ENCODE results near the gene MYF6. TPM values are rescaled to one million over a fixed set of nuclear protein-coding genes. Genes with fewer than 3 reads are reported as not detected.

MYF6 gene
- total RNA-seq, 1 donor from 2014 or later, result 1.4 TPM

GRCh38 chr12:80711866-80712265 is 4.4 kb downstream of the MYF6 start:
- DNase-seq (ENCODE audit: extremely low spot score, unreplicated experiment), result no peak
- Mint-ChIP-seq H3K9me3 (peaks cover 5% of the 10 kb centered on the region), H3K4me1 (ENCODE audit: unreplicated experiment) (peaks cover 33% of the 10 kb centered on the region), H3K36me3 (peaks cover 4% of the 10 kb centered on the region), H3K4me3 (no peak overlapping the region), H3K27ac (no peak overlapping the region), H3K27me3 (peaks cover 83% of the 10 kb centered on the region)
- no peak for TF ChIP-seq CTCF (conservative IDR thresholded peaks at IDR 0.05)

GRCh38 chr12:80712866-80713265 is 5.4 kb downstream of the MYF6 start:
- Mint-ChIP-seq H3K27me3 (peaks cover 74% of the 10 kb centered on the region), H3K9me3 (peaks cover 5% of the 10 kb centered on the region), H3K4me1 (ENCODE audit: unreplicated experiment) (peaks cover 33% of the 10 kb centered on the region), H3K27ac (no peak overlapping the region), H3K36me3 (peaks cover 4% of the 10 kb centered on the region), H3K4me3 (peak overlapping the region; percentile 8)
- no peak for TF ChIP-seq CTCF (conservative IDR thresholded peaks at IDR 0.05)
- no peak for DNase-seq (ENCODE audit: extremely low spot score, unreplicated experiment)

GRCh38 chr12:80713419-80713818 is 6.0 kb downstream of the MYF6 start:
- H3K4me1 Mint-ChIP-seq (ENCODE audit: unreplicated experiment), result peaks cover 32% of the 10 kb centered on the region
- peaks cover 5% of the 10 kb centered on the region for H3K9me3 Mint-ChIP-seq
- TF ChIP-seq CTCF (conservative IDR thresholded peaks at IDR 0.05), result no peak
- DNase-seq (ENCODE audit: extremely low spot score, unreplicated experiment), result no peak
- no peak overlapping the region for H3K27ac Mint-ChIP-seq
- peaks cover 73% of the 10 kb centered on the region for H3K27me3 Mint-ChIP-seq
- H3K36me3 Mint-ChIP-seq, result peaks cover 4% of the 10 kb centered on the region
- peak overlapping the region; percentile 74 for H3K4me3 Mint-ChIP-seq

- no peaks in the 10 kb centered on the region for H3K36me3 Mint-ChIP-seq
- H3K9me3 Mint-ChIP-seq, result peaks cover 5% of the 10 kb centered on the region
- H3K27ac Mint-ChIP-seq, result no peak overlapping the region
- no peak for DNase-seq (ENCODE audit: extremely low spot score, unreplicated experiment)
- no peak for TF ChIP-seq CTCF (conservative IDR thresholded peaks at IDR 0.05)
- H3K4me1 Mint-ChIP-seq (ENCODE audit: unreplicated experiment), result peaks cover 26% of the 10 kb centered on the region
- peak overlapping the region; percentile 74 for H3K4me3 Mint-ChIP-seq
- H3K27me3 Mint-ChIP-seq, result peaks cover 70% of the 10 kb centered on the region
Observed at GRCh38 chr12:80714055-80714454, 6.6 kb downstream of the MYF6 start.

GRCh38 chr12:80714846-80715245 is 7.4 kb downstream of the MYF6 start:
- Mint-ChIP-seq H3K36me3 (no peaks in the 10 kb centered on the region), H3K4me3 (no peak overlapping the region), H3K4me1 (ENCODE audit: unreplicated experiment) (peaks cover 26% of the 10 kb centered on the region), H3K9me3 (peaks cover 5% of the 10 kb centered on the region), H3K27ac (no peak overlapping the region), H3K27me3 (peaks cover 62% of the 10 kb centered on the region)
- DNase-seq (ENCODE audit: extremely low spot score, unreplicated experiment), result no peak
- no peak for TF ChIP-seq CTCF (conservative IDR thresholded peaks at IDR 0.05)

GRCh38 chr12:80715713-80716249 is 8.3 kb downstream of the MYF6 start:
- Mint-ChIP-seq H3K4me1 (ENCODE audit: unreplicated experiment) (peaks cover 23% of the 10 kb centered on the region), H3K27me3 (peaks cover 53% of the 10 kb centered on the region), H3K36me3 (no peaks in the 10 kb centered on the region), H3K4me3 (no peak overlapping the region), H3K9me3 (peaks cover 5% of the 10 kb centered on the region), H3K27ac (no peak overlapping the region)
- no peak for TF ChIP-seq CTCF (conservative IDR thresholded peaks at IDR 0.05)
- no peak for DNase-seq (ENCODE audit: extremely low spot score, unreplicated experiment)
